GM19467 (cell line): ENCODE data around the gene SPOP.

Experiments used
- ATAC-seq: cut with Tn5 transposase; IDR thresholded peaks from one replicate; pipeline ENCODE4 v1.9.1; 2021; ENCODE audit warnings: mild to moderate bottlenecking, moderate library complexity; ENCODE audit not compliant: unreplicated experiment

The SPOP gene

DNA sequence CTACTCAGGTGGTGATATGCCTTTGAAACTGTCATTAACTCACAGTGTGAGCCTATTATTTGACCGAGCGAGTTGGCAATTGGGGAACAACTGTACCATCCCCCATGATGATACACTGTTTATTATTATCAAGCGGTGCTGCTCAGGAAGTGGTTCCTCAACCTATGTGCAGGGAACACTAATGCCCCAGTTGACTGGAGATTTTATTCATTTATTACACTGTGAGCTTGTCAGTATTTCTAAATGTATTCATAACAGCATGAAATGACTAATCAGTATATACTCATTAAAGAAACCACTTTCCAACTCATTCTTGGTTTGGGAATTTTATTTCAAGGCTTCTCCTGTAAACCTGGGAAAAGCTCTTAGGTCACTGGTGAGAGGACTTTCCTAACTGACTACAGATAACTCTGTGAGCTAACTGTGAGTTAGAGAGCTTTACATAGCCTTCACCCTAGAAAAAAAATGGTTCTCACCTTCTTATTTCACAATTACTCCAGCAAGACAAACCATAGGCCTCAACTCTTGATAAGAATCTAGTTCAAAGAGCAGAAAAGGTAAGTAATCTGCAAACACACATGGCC lies 59.8 kb downstream of the SPOP start:
- ATAC-seq = no peak

DNA sequence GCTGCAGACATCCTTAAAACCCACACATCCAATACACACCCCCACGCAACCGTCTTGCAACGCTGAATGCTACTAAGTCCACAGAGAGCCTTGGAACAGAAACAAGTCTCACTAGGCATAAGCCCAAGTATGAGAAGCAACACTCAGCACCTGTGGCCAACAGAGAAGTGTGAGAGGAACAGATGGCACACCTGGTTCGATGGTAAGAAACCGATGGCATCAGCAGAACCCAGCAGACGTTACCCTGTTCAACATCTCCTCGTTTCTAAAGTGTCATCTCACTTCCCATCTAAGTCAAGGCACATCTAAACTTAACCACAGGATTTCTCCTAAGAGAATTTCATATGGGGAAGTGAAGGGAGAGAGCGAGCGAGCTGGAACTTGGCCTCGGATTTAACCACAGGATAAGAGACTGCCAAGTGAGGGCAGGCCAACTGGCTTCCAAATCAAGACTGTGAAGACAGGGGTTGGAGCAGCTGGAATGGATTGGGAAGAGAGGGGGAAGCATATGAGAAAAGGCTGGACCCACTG lies 61.2 kb downstream of the SPOP start:
- no peak for ATAC-seq

DNA sequence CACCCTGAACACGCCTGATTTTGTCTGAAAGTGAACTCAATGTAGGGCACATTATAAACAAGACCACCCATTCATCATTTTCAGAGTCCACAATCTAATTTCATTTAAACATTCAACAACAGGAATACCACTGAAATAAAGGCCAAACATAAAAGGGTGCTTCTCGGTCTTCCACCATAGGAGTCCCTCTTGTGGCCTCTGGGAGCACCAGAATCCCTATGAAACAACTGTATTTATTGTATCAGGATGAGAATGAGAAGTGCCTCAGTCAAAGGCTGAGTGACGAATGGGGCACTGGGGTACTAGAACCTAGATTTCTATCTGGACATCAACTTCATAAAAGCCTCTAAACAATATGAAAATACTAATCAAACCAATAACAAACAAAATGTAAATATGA lies 61.8 kb downstream of the SPOP start:
- no peak for ATAC-seq

DNA sequence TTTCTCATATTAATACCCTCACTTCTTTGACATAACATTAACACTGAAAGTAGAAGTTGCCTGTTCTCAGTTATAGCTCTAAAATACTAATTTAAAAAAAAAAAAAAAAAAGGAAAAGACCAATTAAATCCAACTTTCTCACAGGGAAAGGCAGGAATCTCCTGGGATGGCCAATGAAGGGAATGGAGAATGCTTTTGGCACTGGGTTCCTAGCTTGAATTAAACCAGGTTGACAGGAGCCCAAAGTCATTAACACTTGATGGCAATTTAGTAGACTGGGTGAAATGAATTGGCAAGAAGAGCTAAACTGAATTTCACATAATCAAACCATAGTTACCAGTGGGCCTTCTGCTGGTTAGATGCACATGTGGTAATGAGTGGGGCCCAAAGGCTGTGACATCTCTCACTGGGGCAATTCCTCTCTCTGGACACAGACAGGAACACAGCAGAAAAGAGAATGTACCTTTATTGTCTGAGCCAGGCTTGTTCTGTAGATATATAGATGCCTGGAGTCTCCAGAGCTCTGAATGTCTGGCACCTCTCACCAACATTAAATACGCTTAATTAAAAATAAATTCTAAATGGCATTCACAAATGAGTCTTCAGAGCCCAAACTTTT lies 64.6 kb downstream of the SPOP start:
- no peak for ATAC-seq

DNA sequence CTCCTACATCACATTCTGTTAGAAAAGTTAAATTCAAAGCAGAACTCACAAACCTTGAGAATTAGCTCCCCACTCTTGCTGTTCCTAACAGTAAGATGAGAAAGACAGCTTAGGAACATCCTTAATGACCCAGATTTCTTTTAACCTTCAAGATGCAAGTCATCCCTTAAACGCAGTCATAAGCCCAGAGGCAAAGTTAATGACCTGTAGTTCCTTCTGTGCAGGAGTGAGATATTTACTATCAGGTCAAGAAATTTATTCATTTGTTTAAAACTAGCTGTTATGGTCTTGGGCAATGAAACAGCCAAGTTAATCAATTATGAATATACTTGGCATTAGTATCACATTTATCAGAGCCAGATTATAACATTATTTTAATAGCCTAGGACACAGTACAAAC lies 65.2 kb downstream of the SPOP start:
- ATAC-seq = no peak

DNA sequence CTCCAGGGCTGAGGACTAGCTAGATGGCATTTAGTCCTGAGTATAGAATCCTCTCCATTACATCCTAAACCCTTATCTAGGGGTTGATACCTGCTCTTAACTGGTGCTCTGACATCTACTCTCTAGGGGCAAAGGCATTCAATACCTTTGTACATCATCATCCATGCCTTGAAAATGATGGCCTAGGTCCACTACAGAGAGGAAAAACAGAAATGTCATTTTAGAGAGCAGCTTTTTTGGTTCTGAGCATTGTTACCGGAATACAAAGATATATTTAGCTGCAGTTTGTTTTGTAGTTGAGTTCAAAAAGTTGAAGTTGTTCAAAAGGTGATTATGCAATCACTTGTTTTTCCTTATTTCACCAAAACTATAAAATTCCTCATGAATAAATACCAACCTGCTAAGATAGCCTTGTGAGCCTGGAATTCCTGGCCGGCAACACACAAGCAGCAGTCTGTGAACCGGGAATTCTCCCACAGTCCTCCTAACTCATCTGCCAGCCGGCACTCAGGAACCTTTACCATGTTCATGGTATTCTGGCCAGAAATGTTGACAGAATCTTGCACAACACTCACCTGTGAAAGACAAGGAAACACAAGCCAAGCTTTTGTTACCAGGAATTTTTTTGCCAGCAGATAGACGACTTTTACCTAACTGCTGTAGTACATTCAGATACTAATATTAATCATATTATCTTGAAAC lies 66.9 kb downstream of the SPOP start:
- no peak for ATAC-seq

DNA sequence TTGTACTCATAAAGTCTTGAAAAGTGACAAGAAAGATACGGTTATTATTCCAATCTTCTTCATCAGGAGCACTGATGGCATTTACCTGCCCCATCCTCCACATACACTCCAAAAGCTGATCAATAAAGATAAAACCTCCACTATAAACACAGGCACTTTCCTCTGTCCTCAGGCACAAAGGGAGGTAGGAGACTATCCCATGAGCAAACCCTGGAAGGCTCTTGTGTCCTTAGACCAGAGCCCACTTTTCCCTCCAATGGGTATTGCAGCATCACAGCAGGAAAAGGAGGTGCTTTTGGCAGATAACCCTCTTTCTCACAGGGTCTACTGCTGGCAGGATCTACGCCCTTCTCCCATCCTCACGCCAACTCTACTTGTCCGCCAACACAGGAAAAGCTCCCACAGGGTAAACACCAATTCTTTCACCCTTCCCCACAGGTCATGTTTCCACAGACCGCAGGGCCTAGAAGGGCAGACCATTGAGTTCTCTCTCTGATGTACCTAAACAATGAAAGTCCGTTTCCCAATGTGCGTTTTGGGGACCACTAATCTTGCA lies 73.5 kb downstream of the SPOP start:
- no peak for ATAC-seq

DNA sequence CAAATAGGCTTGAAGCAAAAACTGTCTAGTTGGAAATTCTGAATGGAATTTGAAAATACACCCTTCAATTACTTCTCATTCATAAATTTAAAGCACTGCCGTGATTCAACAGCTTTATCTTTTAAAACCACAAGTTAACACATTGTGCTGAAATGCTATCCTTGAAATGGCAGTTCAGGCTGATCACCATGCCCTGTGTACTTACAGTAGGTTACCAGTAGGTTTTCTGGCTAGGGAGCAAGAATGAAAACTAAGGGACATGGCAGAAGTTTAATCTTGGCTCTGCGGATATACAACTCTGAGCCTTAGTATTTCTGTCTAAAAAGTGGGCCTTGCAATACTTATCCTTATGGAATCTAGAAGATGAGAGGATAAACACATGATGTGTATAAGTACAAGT lies 74.2 kb downstream of the SPOP start:
- ATAC-seq = no peak

DNA sequence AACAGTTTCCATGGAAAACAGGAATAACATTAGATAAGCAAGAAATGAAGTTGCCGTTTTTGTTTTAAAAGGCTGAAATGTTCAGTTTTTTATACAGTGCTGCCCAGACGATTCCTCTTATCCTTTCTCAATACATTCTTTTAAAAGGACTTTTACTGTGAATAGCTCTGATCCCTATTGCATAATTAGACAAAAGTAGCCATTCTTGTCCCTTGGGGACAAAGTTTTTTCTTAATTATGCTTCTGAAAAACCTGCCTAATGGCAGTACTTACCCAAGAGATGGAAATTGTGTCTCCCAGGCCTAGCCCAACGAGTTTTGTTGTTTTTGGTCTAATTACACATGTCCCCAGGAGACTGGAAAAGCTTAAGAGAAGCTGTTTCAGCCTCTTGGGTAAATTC lies 74.7 kb downstream of the SPOP start:
- no peak for ATAC-seq

DNA sequence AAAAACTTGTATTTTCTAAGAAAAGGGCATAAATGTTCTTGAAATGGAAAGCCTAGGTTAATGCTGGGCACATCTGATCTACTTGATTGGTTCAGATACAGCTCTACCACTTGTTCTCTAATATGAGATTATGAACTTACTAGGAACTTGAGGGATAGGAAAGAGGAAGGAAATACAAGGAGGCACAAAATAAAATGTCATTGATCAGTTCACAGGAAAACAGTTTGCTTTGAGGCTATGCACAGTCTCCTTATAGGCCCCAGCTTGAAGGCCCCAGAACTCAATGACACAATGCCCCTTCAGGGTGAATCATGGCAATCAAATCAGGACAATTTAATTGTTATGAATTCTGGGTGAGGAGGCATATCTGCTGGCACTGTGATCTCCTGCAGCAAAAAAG lies 75.1 kb downstream of the SPOP start:
- no peak for ATAC-seq

DNA sequence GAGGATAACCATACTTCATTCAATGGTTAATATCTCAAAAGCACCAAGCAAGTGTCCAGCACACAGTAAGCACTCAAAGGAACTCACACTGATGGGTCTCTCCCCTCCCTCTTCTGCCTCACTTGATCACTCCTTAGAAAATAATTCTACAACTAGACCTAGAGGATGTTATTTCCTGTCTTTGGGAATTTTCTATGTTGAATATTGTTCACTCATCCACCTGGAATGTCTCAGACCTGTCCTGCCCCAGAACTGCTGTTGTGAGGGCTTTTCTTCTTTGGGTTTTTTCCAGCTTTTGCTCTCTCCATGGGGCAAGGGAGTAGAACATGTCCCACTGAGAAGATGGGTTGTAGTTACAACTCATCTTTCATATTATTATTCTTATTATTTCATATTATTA lies 76.9 kb downstream of the SPOP start:
- no peak for ATAC-seq

DNA sequence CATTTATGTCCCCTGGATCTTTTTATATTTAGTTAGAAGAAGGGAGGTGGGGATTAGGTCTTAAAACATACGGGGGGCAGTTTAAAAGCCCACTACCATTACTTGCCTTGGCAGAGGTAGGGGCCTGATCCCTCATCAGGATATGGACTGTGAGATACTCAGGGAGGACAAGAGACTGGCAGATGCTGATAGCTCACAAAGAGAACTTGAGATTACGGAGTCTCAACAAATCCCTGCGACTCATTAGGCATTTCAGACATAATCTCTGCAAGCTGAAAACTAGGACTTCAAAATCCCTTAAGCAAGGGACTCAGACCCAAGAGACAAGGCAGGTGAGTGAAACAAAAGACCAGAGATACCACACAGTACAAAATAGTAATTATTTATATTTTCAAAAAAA lies 79.0 kb downstream of the SPOP start:
- no peak for ATAC-seq

DNA sequence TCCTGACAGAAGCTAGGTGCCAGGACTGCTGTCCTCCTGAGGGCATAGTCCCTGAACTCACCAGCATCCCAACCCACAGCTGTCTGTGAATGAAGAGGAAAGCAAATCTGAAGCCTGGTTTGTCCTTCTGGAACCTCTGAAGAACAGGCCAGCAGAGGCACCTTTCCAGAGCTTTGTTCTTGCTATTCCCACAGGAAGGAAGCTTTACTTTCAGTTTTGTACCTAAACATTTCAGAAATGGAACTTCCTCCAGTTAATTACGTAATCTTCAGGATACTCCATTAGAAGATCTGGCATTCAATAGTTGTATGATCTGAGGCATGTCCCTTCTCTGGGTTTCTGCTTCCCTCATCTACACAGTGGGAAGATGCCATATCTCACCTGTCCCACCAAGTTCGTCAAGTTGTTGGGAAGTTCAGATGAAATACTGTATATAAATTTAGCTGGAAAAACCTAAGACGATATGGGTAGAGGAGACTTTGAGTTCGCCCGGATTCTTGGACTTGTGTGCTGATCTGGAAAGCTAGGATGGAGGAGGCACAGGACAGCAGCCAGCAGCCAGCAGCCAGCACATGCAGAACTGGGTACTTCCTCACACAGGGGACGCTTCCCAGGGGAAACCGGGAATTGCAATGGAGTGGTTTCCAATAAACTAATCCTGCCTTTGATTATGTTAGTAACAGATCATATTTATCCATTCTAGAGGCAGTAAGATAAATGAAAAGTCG lies 79.8 kb downstream of the SPOP start:
- ATAC-seq = no peak

DNA sequence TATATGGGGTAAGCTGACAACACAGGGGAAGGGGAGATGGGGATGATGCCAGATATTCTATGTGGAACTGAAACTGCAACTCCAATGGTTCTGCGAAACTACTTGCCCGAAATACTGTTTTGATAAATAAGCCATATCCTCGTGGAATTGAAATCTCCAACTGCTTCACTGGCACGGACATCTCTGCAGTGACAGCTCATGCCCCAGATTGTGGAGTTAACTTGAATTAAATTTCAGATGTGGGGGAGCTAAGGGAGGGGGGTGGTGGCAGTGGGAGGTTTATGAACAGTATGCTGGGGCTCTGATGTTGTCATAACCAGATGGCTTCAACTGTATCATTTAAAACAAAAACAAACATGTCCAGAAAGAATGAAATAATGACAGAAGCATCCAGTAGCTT lies 80.5 kb downstream of the SPOP start:
- no peak for ATAC-seq

DNA sequence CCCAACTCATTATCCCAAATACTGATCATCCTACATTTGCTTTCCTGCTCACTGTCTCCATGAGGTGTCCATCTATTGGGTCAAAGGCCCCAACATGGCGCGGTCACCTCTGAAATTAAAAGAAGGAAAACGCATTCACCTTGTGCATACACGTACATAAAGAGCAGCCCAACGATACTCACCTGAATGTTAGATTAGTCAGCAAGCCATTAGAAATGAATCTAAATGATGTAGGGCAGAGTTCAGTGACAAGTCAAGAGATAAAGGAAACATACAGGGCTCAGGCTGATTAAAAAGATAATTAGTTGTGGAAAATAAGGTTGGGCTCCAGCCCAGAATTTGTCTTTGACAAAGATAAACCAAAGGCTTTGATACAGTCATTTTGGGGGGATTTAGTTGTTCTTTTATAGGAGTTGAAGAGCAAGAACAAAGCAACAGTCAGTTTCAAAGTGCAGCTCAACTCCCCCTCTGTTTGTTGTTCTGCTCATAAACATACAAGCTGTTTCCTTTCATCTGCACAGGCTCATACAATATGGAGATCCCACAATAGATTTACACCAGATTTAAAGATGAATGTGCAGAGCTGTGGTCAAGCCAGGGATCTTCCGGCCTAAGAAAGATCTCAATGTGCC lies 81.2 kb downstream of the SPOP start:
- no peak for ATAC-seq

DNA sequence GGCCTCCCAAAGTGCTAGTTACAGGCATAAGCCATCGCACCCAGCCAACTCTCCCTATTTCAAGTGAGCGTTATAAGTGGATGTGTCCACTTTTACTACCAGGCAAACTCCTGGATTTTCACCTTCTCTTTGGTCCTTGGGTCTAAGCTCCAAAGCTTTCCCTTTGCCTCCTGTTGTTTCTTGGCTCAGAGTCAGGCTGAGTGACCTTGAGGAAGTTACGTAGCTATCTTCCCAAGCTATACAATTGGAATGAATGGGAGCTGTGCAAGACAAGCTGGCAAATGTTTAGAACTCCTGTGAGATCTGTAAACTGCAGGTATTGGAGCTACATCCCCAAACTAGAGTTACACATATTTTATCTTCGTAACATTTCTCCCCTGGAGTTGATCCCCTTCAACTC lies 81.9 kb downstream of the SPOP start:
- ATAC-seq = no peak

DNA sequence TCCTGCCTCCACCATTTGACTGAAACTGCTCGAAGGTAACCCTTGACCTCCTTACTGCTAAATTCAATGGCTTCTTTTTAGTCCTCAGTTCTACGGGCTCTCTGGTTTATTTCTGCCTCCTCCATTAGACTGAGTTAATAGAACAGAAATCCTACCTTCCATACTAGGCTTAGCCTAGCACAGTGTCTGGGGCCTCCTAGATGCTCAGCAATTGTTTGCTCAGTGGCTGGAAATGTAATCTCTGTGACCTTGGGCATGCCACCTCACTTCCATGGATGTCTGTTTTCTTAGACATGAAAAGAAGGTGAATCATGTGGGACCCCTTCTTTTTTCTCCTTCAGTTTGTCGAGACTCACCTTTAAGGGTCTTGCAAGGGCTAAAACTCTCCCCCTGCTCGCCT lies 82.6 kb downstream of the SPOP start:
- no peak for ATAC-seq

DNA sequence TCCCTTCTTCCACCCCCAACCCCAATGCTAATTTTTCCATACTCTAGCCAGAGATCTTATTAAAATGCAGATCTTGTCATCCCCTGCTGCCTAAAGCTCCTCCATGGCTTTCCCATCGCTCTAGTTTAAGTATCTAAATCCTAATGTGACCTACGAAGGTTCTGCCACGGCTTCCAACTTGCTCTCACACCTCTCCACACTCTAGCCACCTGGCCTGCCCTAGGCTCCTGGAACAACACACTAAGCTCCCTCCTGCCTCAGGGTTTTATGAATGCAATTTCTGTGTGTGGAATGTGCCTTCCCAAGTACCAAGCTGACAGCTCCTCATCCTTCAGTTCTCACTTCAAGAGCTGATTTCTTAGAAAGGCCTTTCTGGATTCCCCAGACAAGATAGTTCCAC lies 85.6 kb downstream of the SPOP start:
- ATAC-seq = no peak

DNA sequence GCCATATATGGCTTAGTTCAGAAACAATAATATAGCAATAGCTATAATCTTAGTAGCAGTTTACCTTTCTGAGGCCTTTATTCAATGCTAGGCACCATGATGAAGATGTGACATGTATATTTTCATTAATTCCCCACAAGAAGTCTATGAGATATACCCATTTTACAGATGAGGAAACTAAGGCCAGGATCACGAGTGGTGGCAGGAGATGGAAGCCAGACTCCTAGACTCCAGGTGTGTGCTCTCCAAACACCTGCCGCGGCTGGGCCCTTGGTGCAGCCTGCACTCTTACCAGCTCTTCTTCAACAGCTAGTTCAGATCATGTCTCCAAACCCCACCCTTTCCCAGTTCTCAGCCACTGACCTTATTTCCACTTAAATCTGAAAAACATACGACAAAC lies 87.0 kb downstream of the SPOP start:
- ATAC-seq = no peak

DNA sequence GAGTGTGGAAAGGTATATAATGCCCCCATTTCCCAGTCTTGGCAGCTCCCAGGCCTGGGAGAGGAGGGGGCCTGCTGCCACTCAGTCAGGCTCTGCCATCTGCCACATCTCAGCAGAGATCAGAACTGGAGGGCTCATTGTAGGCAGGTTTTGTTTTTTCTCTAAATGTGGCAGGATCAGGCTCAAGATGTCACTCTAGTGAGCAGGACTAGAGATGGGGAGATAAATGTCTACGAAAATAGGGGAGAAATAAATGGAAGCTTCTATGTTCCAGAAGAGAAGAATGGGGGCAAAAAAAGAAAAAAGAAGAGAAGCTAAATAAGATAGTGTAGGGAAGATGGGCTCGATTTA lies 88.3 kb downstream of the SPOP start:
- ATAC-seq = no peak
